HEK293T (cell line): ENCODE results near the gene SLC25A42.

Experiments used
- ARNT ChIP-seq: fragments of 450-650 bp; IDR thresholded peaks from 2 replicates; pipeline ENCODE4 v1.6.1; 2017; ENCODE audit warnings: mild to moderate bottlenecking
- BHLHE40 ChIP-seq: fragments of 450-650 bp; IDR thresholded peaks from 2 replicates; pipeline ENCODE4 v1.6.1; 2016; ENCODE audit warnings: mild to moderate bottlenecking, moderate library complexity, borderline replicate concordance
- FOXM1 ChIP-seq: fragments of 450-650 bp; IDR thresholded peaks from 2 replicates; pipeline ENCODE4 v1.6.1; 2017; ENCODE audit warnings: mild to moderate bottlenecking, borderline replicate concordance
- HDGF ChIP-seq: fragments of 450-650 bp; IDR thresholded peaks from 2 replicates; pipeline ENCODE4 v1.6.1; 2017; ENCODE audit warnings: antibody characterized with exemption, borderline replicate concordance
- L3MBTL2 ChIP-seq: fragments of 450-650 bp; conservative IDR thresholded peaks from 2 replicates; pipeline ENCODE4 v1.6.1; 2016; ENCODE audit warnings: mild to moderate bottlenecking
- PKNOX1 ChIP-seq: fragments of 450-650 bp; IDR thresholded peaks from 2 replicates; pipeline ENCODE4 v1.6.1; 2016
- SP1 ChIP-seq: fragments of 450-650 bp; IDR thresholded peaks from 2 replicates; pipeline ENCODE4 v1.6.1; 2017
- SUZ12 ChIP-seq: fragments of 450-650 bp; IDR thresholded peaks from 2 replicates; pipeline ENCODE4 v1.6.1; 2016; ENCODE audit warnings: mild to moderate bottlenecking

DNA sequence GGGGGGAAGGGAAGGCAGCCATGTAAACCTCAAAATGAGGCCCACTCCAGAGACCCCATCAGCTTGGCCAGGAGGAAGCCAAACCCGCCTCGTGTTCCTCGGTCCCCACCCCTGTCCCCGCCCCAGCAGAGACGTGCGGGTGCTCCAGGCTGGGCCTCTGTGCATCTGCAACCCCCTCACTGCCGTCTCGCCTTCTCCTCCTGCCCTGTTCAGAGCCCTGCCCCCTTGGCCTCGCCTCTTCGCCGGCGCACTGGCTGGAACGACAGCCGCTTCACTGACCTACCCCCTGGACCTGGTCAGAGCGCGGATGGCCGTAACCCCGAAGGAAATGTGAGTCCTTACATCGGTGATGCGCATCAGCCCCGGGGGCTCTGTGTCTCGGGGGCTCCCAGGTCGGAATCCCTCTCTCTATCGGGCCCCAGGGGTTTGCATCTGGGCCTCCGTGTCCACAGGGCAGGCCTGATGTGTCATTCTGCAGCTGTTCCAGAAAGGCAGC is 42.3 kb downstream of the SLC25A42 start:
- TF ChIP-seq SP1: no peak
- no peak for TF ChIP-seq ARNT
- no peak for TF ChIP-seq HDGF
- TF ChIP-seq FOXM1: no peak
- no peak for TF ChIP-seq L3MBTL2
- no peak for TF ChIP-seq BHLHE40
- TF ChIP-seq PKNOX1: no peak
- TF ChIP-seq SUZ12: no peak
